Parathyroid adenoma (tissue), 2 donors: ENCODE results near the gene GTF3C4.

Experiments
- H2AFZ ChIP-seq: fragments of 300-600 bp; sonication (generic); one replicate; pipeline ENCODE4 v1.7.0; 2017; ENCODE audit warnings: antibody characterized with exemption, mild to moderate bottlenecking
- H3K27ac ChIP-seq: fragments of 300-600 bp; sonication (generic); one replicate; pipeline ENCODE4 v1.7.0; 2017
- H3K27me3 ChIP-seq: fragments of 300-600 bp; sonication (generic); one replicate; pipeline ENCODE4 v1.7.0; 2017; ENCODE audit warnings: low read length; ENCODE audit not compliant: control insufficient read depth, insufficient read depth
- H3K36me3 ChIP-seq: fragments of 300-600 bp; sonication (generic); one replicate; pipeline ENCODE4 v1.7.0; 2017; ENCODE audit warnings: low read length; ENCODE audit not compliant: control insufficient read depth, insufficient read depth
- H3K4me1 ChIP-seq: fragments of 300-600 bp; sonication (generic); one replicate; pipeline ENCODE4 v1.7.0; 2017; ENCODE audit warnings: control low read depth
- H3K4me2 ChIP-seq: fragments of 300-600 bp; sonication (generic); one replicate; pipeline ENCODE4 v1.7.0; 2017; ENCODE audit warnings: low read length
- H3K4me3 ChIP-seq: fragments of 300-600 bp; sonication (generic); one replicate; pipeline ENCODE4 v1.7.0; 2017; ENCODE audit warnings: low read depth, low read length
- H3K79me2 ChIP-seq: fragments of 300-600 bp; sonication (generic); one replicate; pipeline ENCODE4 v1.7.0; 2017; ENCODE audit warnings: control low read depth
- H3K9ac ChIP-seq: fragments of 300-600 bp; sonication (generic); one replicate; pipeline ENCODE4 v1.7.0; 2017; ENCODE audit warnings: mild to moderate bottlenecking
- H3K9me3 ChIP-seq: fragments of 300-600 bp; sonication (generic); one replicate; pipeline ENCODE4 v1.7.0; 2017; ENCODE audit warnings: low read length; ENCODE audit not compliant: control insufficient read depth
- CTCF ChIP-seq: fragments of 300-600 bp; sonication (generic); IDR thresholded peaks from one replicate; pipeline ENCODE4 v1.7.0; 2017; ENCODE audit warnings: antibody characterized with exemption, mild to moderate bottlenecking
- donor health status: primary hyperparathyroidism.

GTF3C4 gene

GRCh38 chr9:132729235-132729890 is 59.1 kb downstream of the GTF3C4 start:
- Histone ChIP-seq H3K36me3 (no peaks in the 10 kb centered on the region), H3K9ac (no peak overlapping the region), H3K9me3 (no peaks in the 10 kb centered on the region), H3K4me1 (no peaks in the 10 kb centered on the region), H3K79me2 (no peaks in the 10 kb centered on the region), H2AFZ (no peak overlapping the region), H3K27ac (no peak overlapping the region), H3K4me3 (no peak overlapping the region), H3K27me3 (no peaks in the 10 kb centered on the region), H3K4me2 (no peak overlapping the region)
- no peak for TF ChIP-seq CTCF

- H3K4me2 ChIP-seq = no peak overlapping the region
- no peaks in the 10 kb centered on the region for H3K79me2 ChIP-seq
- H3K27ac ChIP-seq = no peak overlapping the region
- no peaks in the 10 kb centered on the region for H3K36me3 ChIP-seq
- no peaks in the 10 kb centered on the region for H3K4me1 ChIP-seq
- H3K4me3 ChIP-seq = no peak overlapping the region
- H2AFZ ChIP-seq = no peak overlapping the region
- no peak overlapping the region for H3K9ac ChIP-seq
- TF ChIP-seq CTCF = no peak
- H3K27me3 ChIP-seq = no peaks in the 10 kb centered on the region
- H3K9me3 ChIP-seq = no peaks in the 10 kb centered on the region
These were observed 60.1 kb downstream of the GTF3C4 start for GRCh38 chr9:132730054-132731033.

- Histone ChIP-seq H3K36me3 (no peaks in the 10 kb centered on the region), H2AFZ (no peak overlapping the region), H3K4me1 (no peaks in the 10 kb centered on the region), H3K79me2 (no peaks in the 10 kb centered on the region), H3K27me3 (no peaks in the 10 kb centered on the region), H3K27ac (no peak overlapping the region), H3K9me3 (no peaks in the 10 kb centered on the region), H3K4me2 (no peak overlapping the region), H3K4me3 (no peak overlapping the region), H3K9ac (no peak overlapping the region)
- TF ChIP-seq CTCF = no peak
These were observed 61.0 kb downstream of the GTF3C4 start for GRCh38 chr9:132731230-132731629.

- Histone ChIP-seq H2AFZ (no peak overlapping the region), H3K36me3 (no peaks in the 10 kb centered on the region), H3K79me2 (no peaks in the 10 kb centered on the region), H3K4me3 (no peak overlapping the region), H3K4me1 (no peaks in the 10 kb centered on the region), H3K27me3 (no peaks in the 10 kb centered on the region), H3K9ac (no peak overlapping the region), H3K27ac (no peak overlapping the region), H3K4me2 (no peak overlapping the region), H3K9me3 (no peaks in the 10 kb centered on the region)
- TF ChIP-seq CTCF = no peak
These were observed 62.3 kb downstream of the GTF3C4 start for GRCh38 chr9:132732326-132733259.
